ENCODE data around the gene MEIS1. TPM values are rescaled to one million over a fixed set of nuclear protein-coding genes. Genes with fewer than 3 reads are reported as not detected.

MEIS1 gene
- total and polyA plus RNA-seq, 3 donors from 2014 or later: 10.8 to 13.8 (median 13.5) TPM

- Histone ChIP-seq H3K27me3 (no peaks in the 10 kb centered on the region), H3K4me3 (no peak overlapping the region), H3K4me1 (peaks cover 4% of the 10 kb centered on the region), H3K27ac (no peak overlapping the region), H3K36me3 (ENCODE audit: low read depth, missing control alignments) (no peaks in the 10 kb centered on the region), H3K9me3 (no peaks in the 10 kb centered on the region)
- TF ChIP-seq CTCF (IDR thresholded peaks at IDR 0.05) (no peak), POLR2A (IDR thresholded peaks at IDR 0.05) (no peak)
- 56 to 59% methylated on average over 9 of the region's 9 CpGs for WGBS, 2 donors
- intact Hi-C loops (cut with DNase I; ENCODE audit: low total_unique reads): loop anchor here (10.0 kb wide), 2 partner anchors 264 to 1214 kb away; no protein-coding TSS in a partner anchor
- no peak for DNase-seq
Observed at GRCh38 chr2:66430505-66431273, 4.2 kb upstream of the MEIS1 start.

GRCh38 chr2:66431274-66431642, 3.7 kb upstream of the MEIS1 start:
- intact Hi-C loops (cut with DNase I; ENCODE audit: low total_unique reads): loop anchor here (10.0 kb wide), 2 partner anchors 264 to 1214 kb away; no protein-coding TSS in a partner anchor
- TF ChIP-seq CTCF (IDR thresholded peaks at IDR 0.05) (no peak), POLR2A (IDR thresholded peaks at IDR 0.05) (no peak)
- Histone ChIP-seq H3K27me3 (no peaks in the 10 kb centered on the region), H3K4me1 (no peaks in the 10 kb centered on the region), H3K4me3 (no peak overlapping the region), H3K9me3 (no peaks in the 10 kb centered on the region), H3K36me3 (ENCODE audit: low read depth, missing control alignments) (no peaks in the 10 kb centered on the region), H3K27ac (no peak overlapping the region)
- DNase-seq: no peak

DNA sequence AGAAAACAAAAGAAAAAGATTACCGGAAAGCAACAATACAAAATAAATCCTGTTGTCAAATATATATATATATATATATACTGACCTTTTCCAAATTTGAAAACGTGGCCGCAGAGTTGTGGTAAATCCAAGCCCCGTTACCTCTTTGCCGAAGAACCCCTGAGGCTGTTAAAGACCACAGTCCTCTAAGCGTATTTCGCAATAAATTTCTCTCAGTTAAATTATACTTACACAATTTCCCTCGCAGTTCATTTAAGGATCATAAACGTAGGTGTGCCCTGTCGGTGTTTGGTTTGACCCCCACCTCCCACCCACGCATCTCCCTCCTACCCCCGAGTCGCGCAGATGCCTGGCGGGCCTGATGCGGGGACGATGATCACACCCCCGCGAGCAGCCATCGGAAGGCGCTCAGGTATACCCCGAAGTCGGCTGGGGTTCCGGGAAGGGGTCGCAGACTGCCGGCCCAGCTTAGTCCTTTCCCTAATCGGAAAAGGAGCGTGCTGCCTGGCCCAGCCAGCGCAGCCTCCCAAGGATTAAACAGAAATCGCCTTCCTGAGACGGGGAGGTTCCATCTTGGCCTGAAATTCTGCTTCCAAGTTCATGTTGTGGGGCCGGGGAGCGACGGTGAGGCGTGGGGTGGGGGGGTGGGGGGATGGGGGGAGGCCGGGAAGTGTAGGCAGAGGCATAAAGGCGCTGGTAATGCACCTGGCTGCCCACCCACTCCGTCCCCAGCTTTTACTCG, 2.9 kb upstream of the MEIS1 start:
- Histone ChIP-seq H3K27me3 (no peaks in the 10 kb centered on the region), H3K27ac (no peak overlapping the region), H3K4me1 (no peaks in the 10 kb centered on the region), H3K36me3 (ENCODE audit: low read depth, missing control alignments) (no peaks in the 10 kb centered on the region), H3K4me3 (peak overlapping the region; percentile 73 to 82), H3K9me3 (no peaks in the 10 kb centered on the region)
- WGBS, 2 donors: 28 to 44% methylated on average over 31 to 39 of the region's 39 CpGs
- TF ChIP-seq CTCF (IDR thresholded peaks at IDR 0.05) (no peak), POLR2A (IDR thresholded peaks at IDR 0.05) (no peak)
- intact Hi-C loops (cut with DNase I; ENCODE audit: low total_unique reads): loop anchor here (10.0 kb wide), 2 partner anchors 263 to 1213 kb away; no protein-coding TSS in a partner anchor
- DNase-seq: no peak

DNA sequence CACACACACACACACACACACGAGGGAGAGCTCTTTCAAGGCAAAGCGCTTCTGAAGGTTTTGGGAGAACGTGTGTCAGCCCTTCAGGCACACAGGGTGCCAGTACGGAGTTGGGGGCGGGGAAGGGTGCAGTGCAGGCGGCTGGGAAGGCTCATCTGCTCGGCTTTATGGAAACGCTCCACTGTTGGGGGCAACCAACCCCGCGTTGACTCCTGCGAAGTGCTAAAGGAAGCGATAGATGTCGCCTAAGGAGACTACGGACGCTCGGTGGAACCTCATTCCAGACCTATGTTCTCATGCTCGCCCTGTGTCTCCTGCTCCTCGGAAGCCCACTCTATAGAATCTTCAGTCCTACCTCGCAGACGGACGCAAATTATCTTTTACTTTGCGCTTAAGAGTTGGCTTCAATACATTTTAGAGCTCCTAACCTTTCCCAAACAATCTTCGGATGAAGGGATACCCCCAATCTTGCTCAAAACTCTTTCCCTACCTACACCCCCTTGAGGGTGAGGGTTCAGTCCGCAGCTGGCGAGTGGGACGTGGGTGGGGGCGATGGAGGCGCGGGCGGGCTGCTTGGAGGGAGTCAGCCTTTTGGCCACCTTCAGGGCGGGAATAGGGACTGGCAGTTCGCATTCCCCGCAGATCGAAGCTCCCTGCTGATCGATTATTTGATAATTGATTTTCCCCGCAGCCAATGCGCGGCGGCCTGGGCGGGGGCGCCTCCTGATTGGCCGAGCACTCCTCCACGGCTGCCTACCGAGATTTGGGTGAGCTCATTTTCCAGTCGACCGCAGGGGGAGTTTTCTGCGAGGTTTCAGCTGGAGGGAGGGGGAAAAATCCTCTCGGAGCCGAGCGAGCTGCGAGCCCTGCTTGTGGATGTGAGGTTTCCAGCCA, 1.9 kb upstream of the MEIS1 start:
- intact Hi-C loops (cut with DNase I; ENCODE audit: low total_unique reads): loop anchor here (10.0 kb wide), 2 partner anchors 262 to 1212 kb away; no protein-coding TSS in a partner anchor
- DNase-seq: peak; percentile 96
- 0 to 1% methylated on average over 46 to 51 of the region's 51 CpGs for WGBS, 2 donors
- Histone ChIP-seq H3K4me3 (peak overlapping the region; percentile 73 to 82), H3K4me1 (no peaks in the 10 kb centered on the region), H3K27ac (peak overlapping the region; percentile 86 to 92), H3K36me3 (ENCODE audit: low read depth, missing control alignments) (no peaks in the 10 kb centered on the region), H3K27me3 (no peaks in the 10 kb centered on the region), H3K9me3 (no peaks in the 10 kb centered on the region)
- TF ChIP-seq POLR2A (IDR thresholded peaks at IDR 0.05): no peak
- TF ChIP-seq CTCF (IDR thresholded peaks at IDR 0.05): peak in 2 of 3 experiments; percentile 26 to 59

Data from testis (tissue), 3 donors.